Mammary epithelial cell (primary cell): Measurements from ENCODE around the gene SELENON.

Experiments used
- EZH2 ChIP-seq: IDR thresholded peaks from 2 replicates; pipeline ENCODE4 v1.6.1; 2012; ENCODE audit warnings: low read length, inconsistent platforms, borderline replicate concordance
- TF ChIP-seq, protein P1 (sequence below), 2 donors: IDR thresholded peaks in 1 of 2; conservative IDR thresholded peaks in 1 of 2; 2 replicates each; pipeline ENCODE4 v1.5.1; 2011 to 2012; ENCODE audit warnings: inconsistent platforms in 2 of 2, low read length in 2 of 2, mild to moderate bottlenecking in 2 of 2, control low read depth in 1 of 2, low read depth in 1 of 2; ENCODE audit not compliant: insufficient read depth in 1 of 2; ENCODE audit errors: extremely low read depth in 1 of 2

DNA sequence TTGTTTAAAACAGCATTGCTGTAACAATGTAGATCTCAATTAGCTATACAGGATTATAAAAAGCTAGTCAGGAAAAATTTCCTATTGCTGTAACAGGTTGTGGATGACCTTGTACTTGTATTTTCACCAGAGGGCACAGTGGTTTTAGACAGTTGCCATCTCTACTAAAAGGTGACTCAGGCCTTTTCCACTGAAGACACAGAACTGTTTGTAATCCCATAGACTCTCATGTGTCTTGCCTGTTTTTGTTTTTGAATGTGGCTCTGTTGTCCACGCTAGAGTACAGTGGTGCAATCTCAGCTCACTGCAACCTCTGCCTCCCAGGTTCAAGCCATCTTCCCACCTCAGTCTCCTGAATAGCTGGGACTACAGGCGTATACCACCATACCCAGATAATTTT, 25.6 kb downstream of the SELENON start:
- TF ChIP-seq, protein P1, sequence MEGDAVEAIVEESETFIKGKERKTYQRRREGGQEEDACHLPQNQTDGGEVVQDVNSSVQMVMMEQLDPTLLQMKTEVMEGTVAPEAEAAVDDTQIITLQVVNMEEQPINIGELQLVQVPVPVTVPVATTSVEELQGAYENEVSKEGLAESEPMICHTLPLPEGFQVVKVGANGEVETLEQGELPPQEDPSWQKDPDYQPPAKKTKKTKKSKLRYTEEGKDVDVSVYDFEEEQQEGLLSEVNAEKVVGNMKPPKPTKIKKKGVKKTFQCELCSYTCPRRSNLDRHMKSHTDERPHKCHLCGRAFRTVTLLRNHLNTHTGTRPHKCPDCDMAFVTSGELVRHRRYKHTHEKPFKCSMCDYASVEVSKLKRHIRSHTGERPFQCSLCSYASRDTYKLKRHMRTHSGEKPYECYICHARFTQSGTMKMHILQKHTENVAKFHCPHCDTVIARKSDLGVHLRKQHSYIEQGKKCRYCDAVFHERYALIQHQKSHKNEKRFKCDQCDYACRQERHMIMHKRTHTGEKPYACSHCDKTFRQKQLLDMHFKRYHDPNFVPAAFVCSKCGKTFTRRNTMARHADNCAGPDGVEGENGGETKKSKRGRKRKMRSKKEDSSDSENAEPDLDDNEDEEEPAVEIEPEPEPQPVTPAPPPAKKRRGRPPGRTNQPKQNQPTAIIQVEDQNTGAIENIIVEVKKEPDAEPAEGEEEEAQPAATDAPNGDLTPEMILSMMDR (conservative IDR thresholded peaks at IDR 0.05 in 1 of 2, IDR thresholded peaks at IDR 0.05 in 1 of 2; ENCODE audit: extremely low read depth in 1 of 2, insufficient read depth in 1 of 2, low read depth in 1 of 2, low read length in 2 of 2), result no peak
- TF ChIP-seq EZH2, result no peak
